Measurements from ENCODE around the gene CEP68. TPM values are rescaled to one million over a fixed set of nuclear protein-coding genes. Genes with fewer than 3 reads are reported as not detected.

CEP68 gene
- polyA plus RNA-seq, 1 of the 3 experiments (the other 2 are of a cell fraction): 6.2 TPM

DNA sequence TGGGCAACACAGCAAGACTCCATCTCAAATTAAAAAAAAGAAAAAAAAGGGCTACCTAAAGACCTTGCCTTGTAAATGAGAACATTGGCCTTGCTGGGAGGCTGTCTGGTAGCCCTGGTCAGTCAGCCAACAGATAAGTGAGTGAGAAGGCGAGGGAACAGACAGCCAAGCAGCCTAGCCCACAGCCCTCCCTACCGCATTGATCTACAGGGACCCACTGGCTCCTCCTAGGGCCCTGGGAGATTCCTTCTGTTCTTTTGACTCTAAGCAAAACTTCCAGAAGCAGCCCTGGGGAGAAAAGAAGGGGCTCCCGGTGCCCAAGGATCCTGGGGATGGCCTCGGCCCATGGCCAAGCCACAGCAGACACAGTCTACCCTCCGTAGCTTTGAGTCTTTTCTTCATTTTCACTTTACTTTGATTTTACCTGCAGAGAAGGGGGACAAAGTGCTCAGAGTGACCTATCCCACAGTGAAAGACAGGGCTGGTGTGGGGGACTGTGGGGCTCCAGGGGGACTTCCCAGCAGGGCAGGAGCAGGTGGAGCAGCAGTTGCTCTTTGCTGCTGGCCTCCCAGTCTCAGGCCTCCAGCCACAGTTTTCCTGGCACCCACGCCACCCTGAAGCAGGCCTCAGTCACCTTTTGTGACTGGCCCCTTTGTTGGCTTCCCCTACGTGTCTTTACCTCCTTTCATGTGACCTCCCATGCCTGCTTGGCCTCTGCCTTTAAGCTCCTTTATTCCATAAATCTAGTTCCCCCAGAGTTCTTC, 5.1 kb downstream of the CEP68 start:
- H3K27ac ChIP-seq (ENCODE audit: low read depth in 2 of 2, low read length in 1 of 2): no peak overlapping the region
- no peak overlapping the region for H3K4me3 ChIP-seq (ENCODE audit: low read depth in 2 of 2, low read length in 1 of 2)
- H2AFZ ChIP-seq (ENCODE audit: low read depth): no peak overlapping the region
- DNase-seq: no peak
- no peak overlapping the region for H3K4me2 ChIP-seq
- no peaks in the 10 kb centered on the region for H3K36me3 ChIP-seq (replicated peaks in 1 of 2; ENCODE audit: control insufficient read depth in 1 of 2, insufficient read depth in 2 of 2, low read length in 1 of 2)
- no peaks in the 10 kb centered on the region for H3K9me3 ChIP-seq
- peaks cover 57% of the 10 kb centered on the region for H4K20me1 ChIP-seq (ENCODE audit: insufficient read depth)
- ChIA-PET POLR2A (no interaction called here), CTCF (no interaction called here)
- 92% methylated on average over 6 of the region's 7 CpGs for WGBS (ENCODE audit: low lambda C conversion rate)
- no peaks in the 10 kb centered on the region for H3K9me2 ChIP-seq
- peaks cover 24% of the 10 kb centered on the region for H3F3A ChIP-seq (replicated peaks; ENCODE audit: insufficient read depth)
- TF ChIP-seq MXI1 (IDR thresholded peaks at IDR 0.05; ENCODE audit: low read depth, low read length) (no peak), EZH2phosphoT487 (IDR thresholded peaks at IDR 0.05; ENCODE audit: borderline replicate concordance, low read depth) (no peak), RAD21 (IDR thresholded peaks at IDR 0.05; ENCODE audit: low read length) (no peak), GABPA (IDR thresholded peaks at IDR 0.05; ENCODE audit: low read depth) (no peak), NRF1 (IDR thresholded peaks at IDR 0.05; ENCODE audit: low read depth, low read length) (no peak), SIN3A (IDR thresholded peaks at IDR 0.05; ENCODE audit: borderline replicate concordance, low read depth, low read length) (no peak), TAF1 (IDR thresholded peaks at IDR 0.05; ENCODE audit: borderline replicate concordance, low read depth, low read length) (no peak), FOSL2 (IDR thresholded peaks at IDR 0.05; ENCODE audit: borderline replicate concordance, low read depth) (no peak), JUND (IDR thresholded peaks at IDR 0.05) (no peak), SMC3 (IDR thresholded peaks at IDR 0.05; ENCODE audit: low read depth, low read length) (no peak), ELF1 (IDR thresholded peaks at IDR 0.05) (no peak), EP300 (IDR thresholded peaks at IDR 0.05; ENCODE audit: borderline replicate concordance in 1 of 2, low read depth in 1 of 2, low read length in 1 of 2) (no peak), RXRA (IDR thresholded peaks at IDR 0.05; ENCODE audit: borderline replicate concordance, low read depth) (no peak)
- TF ChIP-seq, protein P1, sequence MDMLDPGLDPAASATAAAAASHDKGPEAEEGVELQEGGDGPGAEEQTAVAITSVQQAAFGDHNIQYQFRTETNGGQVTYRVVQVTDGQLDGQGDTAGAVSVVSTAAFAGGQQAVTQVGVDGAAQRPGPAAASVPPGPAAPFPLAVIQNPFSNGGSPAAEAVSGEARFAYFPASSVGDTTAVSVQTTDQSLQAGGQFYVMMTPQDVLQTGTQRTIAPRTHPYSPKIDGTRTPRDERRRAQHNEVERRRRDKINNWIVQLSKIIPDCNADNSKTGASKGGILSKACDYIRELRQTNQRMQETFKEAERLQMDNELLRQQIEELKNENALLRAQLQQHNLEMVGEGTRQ (IDR thresholded peaks at IDR 0.05; ENCODE audit: borderline replicate concordance, low read depth, low read length): no peak
- TF ChIP-seq, protein P2, sequence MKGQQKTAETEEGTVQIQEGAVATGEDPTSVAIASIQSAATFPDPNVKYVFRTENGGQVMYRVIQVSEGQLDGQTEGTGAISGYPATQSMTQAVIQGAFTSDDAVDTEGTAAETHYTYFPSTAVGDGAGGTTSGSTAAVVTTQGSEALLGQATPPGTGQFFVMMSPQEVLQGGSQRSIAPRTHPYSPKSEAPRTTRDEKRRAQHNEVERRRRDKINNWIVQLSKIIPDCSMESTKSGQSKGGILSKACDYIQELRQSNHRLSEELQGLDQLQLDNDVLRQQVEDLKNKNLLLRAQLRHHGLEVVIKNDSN (IDR thresholded peaks at IDR 0.05; ENCODE audit: borderline replicate concordance, low read depth): no peak
- TF ChIP-seq, protein P3, sequence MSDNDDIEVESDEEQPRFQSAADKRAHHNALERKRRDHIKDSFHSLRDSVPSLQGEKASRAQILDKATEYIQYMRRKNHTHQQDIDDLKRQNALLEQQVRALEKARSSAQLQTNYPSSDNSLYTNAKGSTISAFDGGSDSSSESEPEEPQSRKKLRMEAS (IDR thresholded peaks at IDR 0.05; ENCODE audit: low read depth): no peak
- H3K27me3 ChIP-seq (ENCODE audit: insufficient read depth): no peaks in the 10 kb centered on the region
- peaks cover 15 to 30% of the 10 kb centered on the region in 2 experiments for H3K4me1 ChIP-seq (ENCODE audit: control insufficient read depth in 1 of 2, insufficient read depth in 2 of 2, low read depth in 1 of 2, low read length in 1 of 2)
- no peak overlapping the region for H3K9ac ChIP-seq
- H3K79me2 ChIP-seq (ENCODE audit: insufficient read depth): peaks cover 84% of the 10 kb centered on the region

DNA sequence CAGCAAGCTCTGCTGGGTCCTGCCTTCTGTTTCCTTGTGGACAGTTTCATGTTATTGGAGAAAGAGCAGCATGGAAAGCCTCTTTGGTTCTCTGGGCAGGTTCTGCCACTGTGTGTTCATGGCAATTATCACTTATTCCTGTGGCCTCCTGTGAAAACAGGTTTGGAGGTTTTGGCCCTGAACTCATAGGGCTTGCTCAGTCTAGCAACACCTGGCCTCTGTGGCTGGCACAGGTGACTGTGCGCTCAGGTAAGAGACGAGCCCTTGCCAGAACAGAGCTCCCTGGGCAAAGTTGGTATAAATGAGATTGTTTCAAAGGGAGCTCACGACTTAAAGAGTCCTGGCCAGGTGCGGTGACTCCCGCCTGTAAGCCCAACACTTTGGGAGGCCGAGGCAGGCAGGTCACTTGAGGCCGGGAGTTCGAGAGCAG, 5.7 kb downstream of the CEP68 start:
- peaks cover 24% of the 10 kb centered on the region for H3F3A ChIP-seq (replicated peaks; ENCODE audit: insufficient read depth)
- POLR2A ChIA-PET: no interaction called here
- CTCF ChIA-PET: no interaction called here
- WGBS (ENCODE audit: low lambda C conversion rate): 96% methylated on average over 7 of the region's 8 CpGs
- TF ChIP-seq FOXM1 (IDR thresholded peaks at IDR 0.05; ENCODE audit: low read depth) (no peak), YY1 (IDR thresholded peaks at IDR 0.05; ENCODE audit: low read depth) (no peak), FOXJ3 (CRISPR knock-in tag; IDR thresholded peaks at IDR 0.05) (no peak), NFIC (IDR thresholded peaks at IDR 0.05; ENCODE audit: borderline replicate concordance) (no peak), ELF1 (IDR thresholded peaks at IDR 0.05) (no peak), GATA2 (CRISPR knock-in tag; IDR thresholded peaks at IDR 0.05) (no peak), TEAD4 (IDR thresholded peaks at IDR 0.05; ENCODE audit: borderline replicate concordance, insufficient read depth) (no peak), RFX5 (IDR thresholded peaks at IDR 0.05; ENCODE audit: low read length) (no peak), CHD2 (IDR thresholded peaks at IDR 0.05; ENCODE audit: low read length, partially characterized antibody) (no peak), MXI1 (IDR thresholded peaks at IDR 0.05; ENCODE audit: low read depth, low read length) (no peak), NRF1 (IDR thresholded peaks at IDR 0.05; ENCODE audit: low read depth, low read length) (no peak)
- TF ChIP-seq, protein P4, sequence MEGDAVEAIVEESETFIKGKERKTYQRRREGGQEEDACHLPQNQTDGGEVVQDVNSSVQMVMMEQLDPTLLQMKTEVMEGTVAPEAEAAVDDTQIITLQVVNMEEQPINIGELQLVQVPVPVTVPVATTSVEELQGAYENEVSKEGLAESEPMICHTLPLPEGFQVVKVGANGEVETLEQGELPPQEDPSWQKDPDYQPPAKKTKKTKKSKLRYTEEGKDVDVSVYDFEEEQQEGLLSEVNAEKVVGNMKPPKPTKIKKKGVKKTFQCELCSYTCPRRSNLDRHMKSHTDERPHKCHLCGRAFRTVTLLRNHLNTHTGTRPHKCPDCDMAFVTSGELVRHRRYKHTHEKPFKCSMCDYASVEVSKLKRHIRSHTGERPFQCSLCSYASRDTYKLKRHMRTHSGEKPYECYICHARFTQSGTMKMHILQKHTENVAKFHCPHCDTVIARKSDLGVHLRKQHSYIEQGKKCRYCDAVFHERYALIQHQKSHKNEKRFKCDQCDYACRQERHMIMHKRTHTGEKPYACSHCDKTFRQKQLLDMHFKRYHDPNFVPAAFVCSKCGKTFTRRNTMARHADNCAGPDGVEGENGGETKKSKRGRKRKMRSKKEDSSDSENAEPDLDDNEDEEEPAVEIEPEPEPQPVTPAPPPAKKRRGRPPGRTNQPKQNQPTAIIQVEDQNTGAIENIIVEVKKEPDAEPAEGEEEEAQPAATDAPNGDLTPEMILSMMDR (IDR thresholded peaks at IDR 0.05): no peak
- TF ChIP-seq, protein P2 (IDR thresholded peaks at IDR 0.05; ENCODE audit: borderline replicate concordance, low read depth): no peak
- peaks cover 57% of the 10 kb centered on the region for H4K20me1 ChIP-seq (ENCODE audit: insufficient read depth)
- no peaks in the 10 kb centered on the region for H3K36me3 ChIP-seq (replicated peaks in 1 of 2; ENCODE audit: control insufficient read depth in 1 of 2, insufficient read depth in 2 of 2, low read length in 1 of 2)
- DNase-seq: no peak
- peaks cover 15 to 30% of the 10 kb centered on the region in 2 experiments for H3K4me1 ChIP-seq (ENCODE audit: control insufficient read depth in 1 of 2, insufficient read depth in 2 of 2, low read depth in 1 of 2, low read length in 1 of 2)
- H3K27me3 ChIP-seq (ENCODE audit: insufficient read depth): no peaks in the 10 kb centered on the region
- no peak overlapping the region for H3K4me3 ChIP-seq (ENCODE audit: low read depth in 2 of 2, low read length in 1 of 2)
- no peaks in the 10 kb centered on the region for H3K9me3 ChIP-seq
- H3K27ac ChIP-seq (ENCODE audit: low read depth in 2 of 2, low read length in 1 of 2): no peak overlapping the region
- H3K9ac ChIP-seq: no peak overlapping the region
- H2AFZ ChIP-seq (ENCODE audit: low read depth): no peak overlapping the region
- no peak overlapping the region for H3K4me2 ChIP-seq
- peaks cover 86% of the 10 kb centered on the region for H3K79me2 ChIP-seq (ENCODE audit: insufficient read depth)
- no peaks in the 10 kb centered on the region for H3K9me2 ChIP-seq
